Epithelial cell of esophagus (primary cell): ENCODE measurements around the gene SPAG17.
A peak's percentile ranks its signal among the peaks of the same experiment; 100 is the strongest.

ENCODE experiments used
- DNase-seq: peaks from one replicate; pipeline ENCODE4 v3.0.0; 2010; ENCODE audit warnings: low read depth
- H3K4me3 ChIP-seq: 2 replicates; pipeline ENCODE4 v1.5.1; 2011; ENCODE audit warnings: mild to moderate bottlenecking, low read length, control low read depth
- CTCF ChIP-seq: IDR thresholded peaks from 2 replicates; pipeline ENCODE4 v1.5.1; 2011; ENCODE audit warnings: low read depth, mild to moderate bottlenecking, low read length, control low read depth, inconsistent platforms; ENCODE audit not compliant: insufficient read depth; ENCODE audit errors: missing control alignments

The SPAG17 gene

GRCh38 chr1:118101999-118102398 is 83.0 kb downstream of the SPAG17 start:
- TF ChIP-seq CTCF, result no peak
- no peak for DNase-seq
- H3K4me3 ChIP-seq, result no peak overlapping the region

- TF ChIP-seq CTCF, result no peak
These were observed 83.5 kb downstream of the SPAG17 start for GRCh38 chr1:118101515-118101844.

GRCh38 chr1:118100686-118101514 is 84.1 kb downstream of the SPAG17 start:
- H3K4me3 ChIP-seq, result no peak overlapping the region
- no peak for TF ChIP-seq CTCF
- no peak for DNase-seq

More at GRCh38 chr1:118101515-118101844, 83.5 kb downstream of the SPAG17 start:
- no peak for DNase-seq
- no peak overlapping the region for H3K4me3 ChIP-seq

- no peak for TF ChIP-seq CTCF
- DNase-seq, result no peak
- no peak overlapping the region for H3K4me3 ChIP-seq
These were observed 85.3 kb downstream of the SPAG17 start for GRCh38 chr1:118099686-118100085.

GRCh38 chr1:118097622-118098348 is 87.2 kb downstream of the SPAG17 start:
- no peak for TF ChIP-seq CTCF
- DNase-seq, result peak; percentile 17
- H3K4me3 ChIP-seq, result no peak overlapping the region

GRCh38 chr1:118093017-118093416 is 92.0 kb downstream of the SPAG17 start:
- no peak for TF ChIP-seq CTCF
- no peak for DNase-seq
- H3K4me3 ChIP-seq, result no peak overlapping the region
